Body of pancreas (tissue), 4 donors: ENCODE results near the gene HBQ1. TPM values are rescaled to one million over a fixed set of nuclear protein-coding genes. Genes with fewer than 3 reads are reported as not detected.
"Not testable (repeated sequence)": the region's sequence is repeated elsewhere in the genome, so short reads cannot be mapped to it uniquely, and the experiment has no call there.

Experiments
- ATAC-seq: fragments of 150-250 bp; one replicate; pipeline ENCODE4 v1.9.1; 2016
- DNase-seq, 4 donors: peaks; one replicate each; pipeline ENCODE4 v3.0.0-alpha.2; 2019
- H3K27ac ChIP-seq, 4 donors: fragments of 200-600 bp; sonication (generic); 1 replicate in 3 of 4; 2 replicates in 1 of 4; pipeline versions ENCODE4 v1.5.1 to v1.6.1; 2016 to 2019; ENCODE audit warnings: mild to moderate bottlenecking in 1 of 4, mixed read lengths in 1 of 4, moderate library complexity in 1 of 4
- H3K27me3 ChIP-seq, 2 donors: fragments of 200-600 bp; sonication (generic); one replicate each; pipeline ENCODE4 v1.6.0; 2016; ENCODE audit warnings: mild to moderate bottlenecking in 1 of 2
- H3K36me3 ChIP-seq, 2 donors: fragments of 200-600 bp; sonication (generic); replicated peaks in 1 of 2; 2 replicates each; pipeline ENCODE4 v1.5.1; 2016; ENCODE audit warnings: low read depth in 2 of 2; ENCODE audit not compliant: insufficient read depth in 1 of 2
- H3K4me1 ChIP-seq: fragments of 200-600 bp; sonication (generic); one replicate; pipeline ENCODE4 v1.6.0; 2016
- H3K4me3 ChIP-seq, 2 donors: fragments of 200-600 bp; sonication (generic); 1 replicate in 1 of 2; 2 replicates in 1 of 2; pipeline ENCODE4 v1.5.1; 2016 to 2019
- H3K9me3 ChIP-seq, 3 donors: fragments of 200-600 bp; sonication (generic); 1 replicate in 2 of 3; 2 replicates in 1 of 3; pipeline ENCODE4 v1.5.1; 2016
- POLR2A ChIP-seq, 3 donors: fragments of 450-650 bp; IDR thresholded peaks; one replicate each; pipeline ENCODE4 v1.6.1; 2016; ENCODE audit warnings: antibody characterized with exemption in 3 of 3, mild to moderate bottlenecking in 2 of 3
- WGBS, 2 donors: methylation state at CpG; one replicate each; pipeline ENCODE4 v1.1.5; 2017; 5-methylcytosine and 5-hydroxymethylcytosine counted together
- intact Hi-C: fragments of 100-400 bp; cut with DNase I; formaldehyde crosslinking; loops from one replicate; pipeline ENCODE4 v1.15.1; 2023
- total RNA-seq, 2 donors: library from RNA; depleted of rRNA; stranded (reverse); fragments of >200 nt; gene quantifications; one replicate each; pipeline ENCODE4 v1.1.0, GENCODE V29; 2016
- TF ChIP-seq, protein P1 (sequence below), 7 experiments: fragments of 450-650 bp in 4 of 7; fragments of 200-600 bp in 3 of 7; sonication (generic) in 3 of 7; IDR thresholded peaks; one replicate each; pipeline ENCODE4 v1.5.1; 2016 to 2019; ENCODE audit warnings: antibody characterized with exemption in 7 of 7

HBQ1 gene
- total RNA-seq, 2 donors from 2014 or later, result not detected

GRCh38 chr16:146646-147045 lies 33.6 kb upstream of the HBQ1 start:
- Histone ChIP-seq H3K4me3 (no peak overlapping the region), H3K9me3 (no peaks in the 10 kb centered on the region), H3K27me3 (no peaks in the 10 kb centered on the region), H3K27ac (no peak overlapping the region), H3K4me1 (no peaks in the 10 kb centered on the region), H3K36me3 (no peaks in the 10 kb centered on the region)
- TF ChIP-seq, protein P1, sequence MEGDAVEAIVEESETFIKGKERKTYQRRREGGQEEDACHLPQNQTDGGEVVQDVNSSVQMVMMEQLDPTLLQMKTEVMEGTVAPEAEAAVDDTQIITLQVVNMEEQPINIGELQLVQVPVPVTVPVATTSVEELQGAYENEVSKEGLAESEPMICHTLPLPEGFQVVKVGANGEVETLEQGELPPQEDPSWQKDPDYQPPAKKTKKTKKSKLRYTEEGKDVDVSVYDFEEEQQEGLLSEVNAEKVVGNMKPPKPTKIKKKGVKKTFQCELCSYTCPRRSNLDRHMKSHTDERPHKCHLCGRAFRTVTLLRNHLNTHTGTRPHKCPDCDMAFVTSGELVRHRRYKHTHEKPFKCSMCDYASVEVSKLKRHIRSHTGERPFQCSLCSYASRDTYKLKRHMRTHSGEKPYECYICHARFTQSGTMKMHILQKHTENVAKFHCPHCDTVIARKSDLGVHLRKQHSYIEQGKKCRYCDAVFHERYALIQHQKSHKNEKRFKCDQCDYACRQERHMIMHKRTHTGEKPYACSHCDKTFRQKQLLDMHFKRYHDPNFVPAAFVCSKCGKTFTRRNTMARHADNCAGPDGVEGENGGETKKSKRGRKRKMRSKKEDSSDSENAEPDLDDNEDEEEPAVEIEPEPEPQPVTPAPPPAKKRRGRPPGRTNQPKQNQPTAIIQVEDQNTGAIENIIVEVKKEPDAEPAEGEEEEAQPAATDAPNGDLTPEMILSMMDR (IDR thresholded peaks at IDR 0.05), result no peak
- no peak for TF ChIP-seq POLR2A (IDR thresholded peaks at IDR 0.05)
- WGBS, 2 donors, result 83 to 90% methylated on average over 2 of the region's 2 CpGs
- DNase-seq, result no peak
- ATAC-seq, result no peak
- intact Hi-C loops, result no loop called here

DNA sequence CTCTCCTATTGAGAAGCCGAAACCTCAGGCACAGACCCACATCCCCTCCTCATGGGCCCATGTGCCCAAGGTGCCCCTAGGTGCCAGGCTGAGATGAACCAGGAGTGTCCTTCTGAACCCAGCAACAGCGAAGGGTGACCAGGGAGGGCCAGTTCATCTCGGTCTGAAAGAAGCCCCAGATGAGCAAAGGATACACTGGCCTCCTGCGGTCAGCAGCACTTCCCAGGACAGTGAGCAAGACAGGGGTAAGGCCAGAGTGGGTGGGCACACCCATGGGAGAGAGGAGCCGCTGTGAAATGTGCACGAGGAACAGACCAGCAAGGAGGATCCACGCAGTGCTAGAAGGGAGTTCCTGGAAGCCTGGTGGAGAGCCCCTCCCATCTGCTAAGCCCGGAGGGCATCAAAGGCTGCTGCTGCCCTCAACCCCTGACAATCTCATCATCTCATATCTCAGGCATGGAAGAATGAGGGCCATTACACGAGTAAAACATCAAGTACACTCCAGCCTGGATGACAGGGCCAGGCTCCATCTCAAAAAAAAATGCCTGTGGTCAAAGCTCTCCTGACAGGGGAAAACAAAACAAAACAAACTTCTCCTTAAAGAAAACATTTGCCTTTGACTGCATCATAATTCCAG lies 31.1 kb upstream of the HBQ1 start:
- no peak overlapping the region for H3K27ac ChIP-seq
- no peaks in the 10 kb centered on the region for H3K27me3 ChIP-seq
- no peaks in the 10 kb centered on the region for H3K9me3 ChIP-seq
- H3K4me1 ChIP-seq, result no peaks in the 10 kb centered on the region
- TF ChIP-seq, protein P1 (IDR thresholded peaks at IDR 0.05), result no peak
- TF ChIP-seq POLR2A (IDR thresholded peaks at IDR 0.05), result no peak
- 32 to 40% methylated on average over 5 to 9 of the region's 9 CpGs for WGBS, 2 donors
- H3K36me3 ChIP-seq, result no peaks in the 10 kb centered on the region
- H3K4me3 ChIP-seq, result no peak overlapping the region
- intact Hi-C loops, result no loop called here
- ATAC-seq, result no peak
- DNase-seq, result no peak

DNA sequence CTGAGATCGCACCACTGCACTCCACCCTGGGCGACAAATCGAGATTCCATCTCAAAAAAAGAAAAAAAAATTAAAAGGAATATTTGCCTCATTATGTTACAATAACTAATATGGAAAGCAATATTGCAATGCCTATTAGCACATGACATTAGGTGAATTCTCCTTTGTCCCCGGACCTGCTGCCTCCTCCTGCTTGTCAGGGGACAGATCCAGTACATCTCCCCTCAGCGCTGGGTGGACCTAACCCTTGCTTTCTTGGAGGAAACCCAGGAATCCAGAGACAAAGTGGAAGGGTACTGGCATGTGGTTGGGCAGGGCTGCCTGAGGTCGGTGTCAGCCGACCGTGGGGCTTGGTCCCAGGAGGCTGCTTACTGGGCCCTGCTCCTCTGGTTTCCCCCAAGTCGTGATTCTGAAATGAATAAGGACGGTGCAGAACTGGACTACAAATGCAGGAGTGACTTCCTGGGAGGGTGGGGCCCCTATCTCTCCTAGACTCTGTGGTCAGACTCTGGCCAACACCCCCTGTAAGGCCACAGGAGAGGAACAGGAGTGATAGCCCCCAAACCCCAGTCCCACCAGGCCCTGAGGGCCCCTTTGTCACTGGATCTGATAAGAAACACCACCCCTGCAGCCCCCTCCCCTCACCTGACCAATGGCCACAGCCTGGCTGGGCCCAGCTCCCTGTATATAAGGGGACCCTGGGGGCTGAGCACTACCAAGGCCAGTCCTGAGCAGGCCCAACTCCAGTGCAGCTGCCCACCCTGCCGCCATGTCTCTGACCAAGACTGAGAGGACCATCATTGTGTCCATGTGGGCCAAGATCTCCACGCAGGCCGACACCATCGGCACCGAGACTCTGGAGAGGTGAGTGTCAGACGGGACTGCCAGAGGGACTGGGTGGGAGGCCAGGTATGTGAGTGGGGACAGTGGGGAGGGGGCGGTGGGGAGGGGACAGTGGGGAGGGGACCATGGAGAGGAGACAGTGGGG lies 27.8 kb upstream of the HBQ1 start, which contains the start of gene HBZ:
Gene HBZ, plus strand, starts transcription at position 504 of the 988 bp plus-strand sequence. Its CDS starts 266 bp downstream, at position 770.
- intact Hi-C loops, result no loop called here
- H3K4me3 ChIP-seq, result no peak within 1 kb of the TSS
- no peaks in the 10 kb centered on the region for H3K27me3 ChIP-seq
- DNase-seq (no peak), ATAC-seq (peak; percentile 13)
- peaks cover 10% of the 10 kb centered on the region for H3K4me1 ChIP-seq
- H3K9me3 ChIP-seq, result no peaks in the 10 kb centered on the region
- no peak within 1 kb of the TSS for H3K27ac ChIP-seq
- WGBS, 2 donors, result 71 to 84% methylated on average over 16 to 17 of the region's 17 CpGs
- no peaks in the 10 kb centered on the region for H3K36me3 ChIP-seq
- TF ChIP-seq, protein P1 (IDR thresholded peaks at IDR 0.05), result no peak
- TF ChIP-seq POLR2A (IDR thresholded peaks at IDR 0.05), result no peak

- intact Hi-C loops, DNase-seq, H3K27me3 ChIP-seq, H3K4me3 ChIP-seq, H3K36me3 ChIP-seq, H3K9me3 ChIP-seq, H3K27ac ChIP-seq: not testable (repeated sequence)
- 51 to 67% methylated on average over 5 of the region's 6 CpGs for WGBS, 2 donors
- peak; percentile 19 for ATAC-seq
- peaks cover 10% of the 10 kb centered on the region for H3K4me1 ChIP-seq
These were observed 27.1 kb upstream of the HBQ1 start for GRCh38 chr16:153129-153521.

DNA sequence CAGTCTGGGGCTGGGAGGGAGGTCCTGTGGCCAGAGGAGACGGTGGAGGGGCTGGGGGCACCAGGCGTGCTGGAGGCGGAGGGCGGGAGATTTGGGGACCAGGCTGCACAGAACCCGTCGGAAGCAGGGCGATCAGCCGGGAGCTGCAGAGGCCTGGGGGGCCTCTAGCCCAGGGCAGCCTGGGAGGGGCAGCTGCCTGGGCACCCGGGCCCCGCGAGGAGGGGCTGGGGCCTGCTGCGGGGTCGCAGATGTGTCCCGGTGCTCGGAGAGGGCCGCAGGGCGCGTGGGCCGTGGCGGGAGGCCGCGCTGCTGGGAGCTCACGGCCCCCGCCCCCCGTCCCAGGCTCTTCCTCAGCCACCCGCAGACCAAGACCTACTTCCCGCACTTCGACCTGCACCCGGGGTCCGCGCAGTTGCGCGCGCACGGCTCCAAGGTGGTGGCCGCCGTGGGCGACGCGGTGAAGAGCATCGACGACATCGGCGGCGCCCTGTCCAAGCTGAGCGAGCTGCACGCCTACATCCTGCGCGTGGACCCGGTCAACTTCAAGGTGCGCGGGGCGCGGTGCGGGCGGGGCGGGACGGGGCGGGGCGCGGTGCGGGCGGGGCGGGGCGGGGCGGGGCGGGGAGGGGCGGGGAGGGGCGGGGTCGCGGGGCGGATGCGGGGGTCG lies 26.6 kb upstream of the HBQ1 start:
- H3K27me3 ChIP-seq, H3K27ac ChIP-seq, H3K9me3 ChIP-seq, H3K4me3 ChIP-seq, intact Hi-C loops, DNase-seq, H3K36me3 ChIP-seq: not testable (repeated sequence)
- WGBS, 2 donors, result no CpG with 5 or more reads among the region's 74 CpGs
- peak; percentile 24 for ATAC-seq
- H3K4me1 ChIP-seq, result peaks cover 10% of the 10 kb centered on the region
